Inferior parietal cortex (tissue), 1 donor: Measurements from ENCODE around the gene TLCD3A.
A peak's percentile ranks its signal among the peaks of the same experiment; 100 is the strongest.
"Not testable (repeated sequence)": the region's sequence is repeated elsewhere in the genome, so short reads cannot be mapped to it uniquely, and the experiment has no call there.

Source experiments
- DNase-seq: peaks from one replicate; pipeline ENCODE4 v3.0.0-alpha.2; 2016; ENCODE audit errors: extremely low spot score

The TLCD3A gene

DNA sequence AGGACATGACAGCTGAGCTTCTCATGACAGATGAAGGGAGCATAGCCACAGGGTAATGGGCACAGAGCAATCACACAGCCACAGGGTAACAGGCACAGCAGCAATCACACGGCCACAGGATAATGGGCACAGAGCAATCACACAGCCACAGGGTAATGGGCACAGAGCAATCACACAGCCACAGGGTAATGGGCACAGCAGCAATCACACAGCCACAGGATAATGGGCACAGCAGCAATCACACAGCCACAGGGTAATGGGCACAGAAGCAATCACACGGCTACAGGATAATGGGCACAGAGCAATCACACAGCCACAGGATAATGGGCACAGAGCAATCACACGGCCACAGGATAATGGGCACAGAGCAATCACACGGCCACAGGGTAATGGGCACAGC lies 16.2 kb downstream of the TLCD3A start:
- DNase-seq, result not testable (repeated sequence)

DNA sequence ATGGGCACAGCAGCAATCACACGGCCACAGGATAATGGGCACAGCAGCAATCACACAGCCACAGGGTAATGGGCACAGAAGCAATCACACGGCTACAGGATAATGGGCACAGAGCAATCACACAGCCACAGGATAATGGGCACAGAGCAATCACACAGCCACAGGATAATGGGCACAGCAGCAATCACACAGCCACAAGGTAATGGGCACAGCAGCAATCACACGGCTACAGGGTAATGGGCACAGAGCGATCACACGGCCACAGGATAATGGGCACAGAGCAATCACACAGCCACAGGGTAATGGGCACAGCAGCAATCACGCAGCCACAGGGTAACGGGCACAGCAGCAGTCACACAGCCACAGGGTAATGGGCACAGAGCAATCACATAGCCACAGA lies 17.0 kb downstream of the TLCD3A start:
- not testable (repeated sequence) for DNase-seq

DNA sequence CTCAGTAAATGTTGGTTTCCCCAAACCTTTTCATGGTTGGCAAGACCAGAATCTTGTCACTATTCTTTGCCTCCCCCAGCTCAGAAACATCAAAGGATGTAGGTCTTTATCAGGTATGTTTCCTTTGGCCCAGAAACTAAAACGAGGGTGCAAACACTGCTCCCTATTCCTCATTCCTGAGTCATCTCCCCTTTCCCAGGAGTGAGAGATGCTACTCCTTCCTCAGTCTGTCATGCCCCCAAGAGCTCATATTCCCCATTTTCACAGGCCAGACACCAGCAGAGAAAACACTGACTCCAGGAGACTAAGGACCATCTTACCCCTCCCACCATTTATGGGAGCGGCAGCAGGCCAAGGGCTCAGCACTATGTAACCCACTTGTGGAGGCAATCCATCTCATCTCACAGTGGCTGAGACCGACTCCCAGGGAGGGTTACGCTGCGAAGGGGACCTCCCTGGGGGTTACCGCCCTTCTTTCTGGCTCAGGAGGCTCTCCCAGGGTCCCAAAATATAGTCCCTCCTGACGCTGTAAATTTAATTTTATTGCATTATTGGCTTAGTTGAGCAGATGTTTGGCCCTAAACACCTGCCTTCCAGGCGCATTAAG lies 18.1 kb downstream of the TLCD3A start:
- DNase-seq, result no peak

DNA sequence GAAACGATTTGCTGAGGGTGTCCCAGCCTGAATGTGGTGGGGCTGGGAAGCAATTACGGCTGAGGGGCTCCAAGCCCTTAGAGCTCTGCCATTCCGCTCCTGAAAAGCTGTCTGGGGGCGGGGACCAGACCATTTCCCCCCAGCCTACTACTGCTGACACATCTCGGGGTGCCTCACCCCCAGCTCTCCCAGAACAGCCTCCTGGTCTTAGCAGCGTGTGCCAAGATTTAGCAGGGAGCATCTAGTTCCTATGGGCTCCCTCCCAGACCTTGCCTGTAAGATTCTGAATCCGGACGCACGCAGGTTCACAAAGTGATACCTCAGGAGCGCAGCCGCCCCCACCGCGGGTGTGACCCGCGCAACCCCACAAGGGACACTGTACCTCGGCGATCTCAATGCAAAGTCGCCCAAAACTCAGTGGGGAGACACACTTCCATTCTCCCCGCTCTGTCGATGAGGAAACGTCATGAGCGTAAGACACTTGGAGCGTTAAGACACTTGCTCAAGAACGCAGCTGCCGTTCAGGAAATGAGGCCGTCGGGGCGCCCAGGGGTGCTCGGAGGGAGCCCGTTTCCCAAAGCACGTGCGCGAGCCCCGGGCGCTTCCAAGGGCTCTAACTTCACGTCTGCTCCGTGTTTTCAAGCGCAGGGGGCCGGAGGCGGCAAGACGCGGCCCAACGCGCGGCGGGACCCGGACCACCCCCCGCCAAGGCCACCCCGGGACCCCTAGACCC lies 19.0 kb downstream of the TLCD3A start:
- DNase-seq, result no peak

DNA sequence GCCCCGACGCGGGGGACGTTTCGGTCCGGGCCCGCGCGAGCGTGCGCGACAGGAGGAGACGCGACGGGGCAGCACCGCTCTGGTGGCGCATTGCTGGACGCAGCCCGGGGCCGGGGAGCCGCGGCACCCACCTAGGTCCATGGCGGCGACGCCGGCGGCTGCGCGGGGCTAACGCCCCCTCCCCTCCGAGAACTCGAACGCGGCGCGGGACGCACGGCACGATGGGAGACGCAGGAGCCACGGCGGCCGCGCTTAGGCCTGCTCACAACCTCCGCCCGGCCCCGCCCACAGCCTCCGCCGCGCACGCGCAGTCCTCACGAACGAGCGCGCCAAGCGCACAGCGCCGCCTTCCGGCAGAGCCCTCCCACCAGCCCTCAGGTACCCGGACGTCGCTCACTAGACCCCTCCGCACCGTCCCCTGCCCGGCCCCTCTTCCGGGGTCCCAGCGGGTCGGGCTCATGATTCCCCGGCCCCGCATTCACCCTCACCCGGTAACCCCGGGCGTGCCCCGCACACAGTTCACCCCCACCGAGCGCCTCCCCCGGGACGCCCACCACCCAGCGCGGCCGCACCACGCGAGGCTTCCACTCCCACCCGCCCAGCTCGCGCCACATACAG lies 19.7 kb downstream of the TLCD3A start, which contains the start of gene GEMIN4:
GEMIN4 (minus strand) TSS at position 263 of the 618 bp plus-strand sequence; CDS start at position 141, 122 bp downstream.
- DNase-seq, result peak; percentile 87

DNA sequence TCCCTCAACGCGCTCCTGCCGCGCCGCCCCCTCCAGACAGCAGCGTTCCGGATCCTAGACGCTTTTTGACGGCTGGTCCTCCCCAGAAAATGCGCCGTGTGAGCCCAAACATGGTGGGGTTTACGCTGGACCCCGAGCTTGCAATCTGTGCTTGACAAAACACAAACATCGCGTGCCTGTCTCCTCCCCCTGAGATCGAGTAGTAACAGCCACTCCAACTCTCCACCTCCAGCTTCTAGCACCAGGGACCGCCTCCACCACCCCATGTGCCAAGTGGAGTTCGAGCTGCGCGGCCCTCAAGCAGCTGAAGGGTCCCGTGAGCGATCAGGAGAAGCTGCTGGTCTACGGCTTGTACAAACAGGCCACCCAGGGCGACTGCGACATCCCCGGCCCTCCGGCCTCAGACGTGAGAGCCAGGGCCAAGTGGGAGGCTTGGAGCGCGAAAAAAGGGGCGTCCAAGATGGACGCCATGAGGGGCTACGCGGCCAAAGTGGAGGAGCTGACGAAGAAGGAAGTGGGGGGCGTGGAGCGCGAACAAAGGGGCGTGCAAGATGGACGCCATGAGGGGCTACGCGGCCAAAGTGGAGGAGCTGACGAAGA lies 20.3 kb downstream of the TLCD3A start:
- no peak for DNase-seq

DNA sequence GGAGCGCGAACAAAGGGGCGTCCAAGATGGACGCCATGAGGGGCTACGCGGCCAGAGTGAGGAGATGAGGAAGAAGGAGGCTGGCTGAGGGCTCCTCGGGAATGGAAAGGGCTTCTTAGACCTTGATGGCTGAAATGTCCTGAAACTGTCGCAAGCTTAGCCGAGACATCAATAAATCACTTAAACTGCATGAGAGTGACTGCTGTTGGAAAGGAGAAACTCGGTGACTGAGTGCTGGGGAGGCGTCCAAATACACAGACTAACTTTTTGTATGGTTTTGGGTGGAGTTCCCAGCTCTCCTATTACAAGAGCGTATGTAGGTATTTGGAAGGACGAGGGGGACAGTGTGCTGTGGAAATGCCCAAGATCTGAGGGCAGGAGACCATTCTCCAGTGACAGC lies 21.0 kb downstream of the TLCD3A start:
- no peak for DNase-seq

DNA sequence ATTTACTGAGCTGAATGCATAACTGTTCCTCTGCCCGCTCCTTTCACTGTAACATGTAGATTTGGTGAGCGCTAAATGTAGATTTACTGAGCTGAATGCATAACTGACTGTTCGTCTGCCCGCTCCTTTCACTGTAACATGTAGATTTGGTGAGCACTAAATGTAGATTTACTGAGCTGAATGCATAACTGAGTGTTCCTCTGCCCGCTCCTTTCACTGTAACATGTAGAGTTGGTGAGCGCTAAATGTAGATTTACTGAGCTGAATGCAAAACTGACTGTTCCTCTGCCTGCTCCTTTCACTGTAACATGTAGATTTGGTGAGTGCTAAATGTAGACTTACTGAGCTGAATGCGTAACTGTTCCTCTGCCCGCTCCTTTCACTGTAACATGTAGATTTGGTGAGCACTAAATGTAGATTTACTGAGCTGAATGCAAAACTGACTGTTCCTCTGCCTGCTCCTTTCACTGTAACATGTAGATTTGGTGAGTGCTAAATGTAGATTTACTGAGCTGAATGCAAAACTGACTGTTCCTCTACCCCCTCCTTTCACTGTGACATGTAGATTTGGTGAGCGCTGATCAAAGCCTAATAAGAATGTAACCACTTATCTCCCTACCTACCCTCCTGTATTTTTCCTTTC lies 23.0 kb downstream of the TLCD3A start:
- DNase-seq, result not testable (repeated sequence)

DNA sequence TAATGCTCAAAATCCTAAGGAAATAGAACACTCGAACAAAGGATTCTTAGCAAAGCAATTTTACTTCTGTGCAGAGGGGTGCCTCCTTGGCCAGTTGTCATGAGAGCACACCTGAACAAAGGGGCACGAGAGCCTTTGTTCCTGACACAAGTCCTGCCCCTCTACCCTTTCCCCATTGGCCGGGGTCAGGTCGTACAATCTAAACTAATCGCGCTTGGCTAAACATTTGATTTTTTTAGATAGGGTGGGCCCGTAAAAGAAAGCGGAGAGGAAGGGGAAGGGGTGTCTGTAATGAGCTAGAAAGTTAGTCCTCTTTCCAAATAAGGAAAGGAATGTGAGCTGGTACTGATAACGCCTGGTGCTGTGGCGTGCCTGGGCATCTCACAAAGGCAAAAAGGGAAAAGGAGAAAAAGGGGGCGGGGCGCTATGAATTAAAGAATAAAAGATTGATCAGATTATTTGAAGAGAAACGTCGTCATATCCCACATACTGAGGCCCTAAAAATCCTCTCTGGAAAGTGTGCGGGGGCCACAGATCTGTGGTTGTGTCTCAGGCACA lies 23.7 kb downstream of the TLCD3A start:
- not testable (repeated sequence) for DNase-seq

DNA sequence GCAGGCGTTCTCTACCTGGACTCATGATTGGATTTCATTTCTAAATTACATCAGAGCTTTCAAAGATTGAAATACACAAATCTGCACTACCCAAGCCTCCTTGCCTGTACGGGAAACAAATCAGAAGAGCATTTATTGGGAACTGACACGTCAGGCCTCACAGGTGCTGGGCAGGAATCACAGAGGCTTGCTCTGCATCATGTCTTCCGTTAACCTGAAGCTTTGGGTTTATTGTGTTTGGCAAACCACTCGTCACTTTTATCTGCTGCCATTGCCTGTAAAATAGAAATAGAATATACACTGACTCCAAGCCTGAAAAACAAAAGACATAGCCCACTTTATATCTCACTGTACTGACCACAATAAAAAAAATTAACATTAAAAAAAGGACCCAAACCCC lies 27.6 kb downstream of the TLCD3A start:
- DNase-seq, result no peak

DNA sequence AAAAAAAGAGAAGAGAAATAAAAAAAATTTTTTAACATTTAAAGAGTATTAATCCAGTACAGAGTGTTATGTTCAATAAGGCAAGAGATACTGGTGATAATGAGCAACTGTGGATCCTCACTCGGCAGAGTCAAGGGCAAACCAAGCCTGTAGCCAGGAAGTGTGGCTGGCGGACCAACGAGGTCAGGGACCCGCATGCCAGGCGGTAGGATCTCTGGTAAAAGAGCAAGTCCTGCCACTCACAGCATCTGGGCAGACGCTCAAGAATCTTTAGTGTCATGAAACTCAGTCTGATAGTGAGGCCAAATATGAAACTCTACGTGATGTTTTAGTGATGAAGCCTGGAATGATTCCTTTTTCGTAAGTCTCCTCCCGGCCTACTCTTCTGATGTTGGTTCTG lies 28.0 kb downstream of the TLCD3A start:
- DNase-seq, result no peak

DNA sequence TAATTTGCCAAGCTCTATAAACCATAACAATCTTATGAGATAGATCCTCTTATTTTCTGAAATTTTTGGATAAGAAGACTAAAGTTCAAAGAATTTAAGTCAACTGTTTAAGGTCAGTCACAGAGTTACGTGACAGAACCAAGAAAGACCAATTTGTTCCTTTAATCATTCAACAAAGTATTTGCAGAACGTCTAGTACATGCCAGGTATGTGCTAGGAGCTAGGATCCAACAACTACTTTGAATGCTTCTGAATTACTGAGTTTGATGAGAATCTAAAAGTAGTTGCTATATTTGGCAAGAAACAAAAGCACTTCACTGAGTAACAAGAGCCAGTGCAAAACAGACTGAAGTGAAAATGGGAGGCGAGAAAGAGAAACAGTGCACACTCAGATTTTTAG lies 34.7 kb downstream of the TLCD3A start:
- no peak for DNase-seq

DNA sequence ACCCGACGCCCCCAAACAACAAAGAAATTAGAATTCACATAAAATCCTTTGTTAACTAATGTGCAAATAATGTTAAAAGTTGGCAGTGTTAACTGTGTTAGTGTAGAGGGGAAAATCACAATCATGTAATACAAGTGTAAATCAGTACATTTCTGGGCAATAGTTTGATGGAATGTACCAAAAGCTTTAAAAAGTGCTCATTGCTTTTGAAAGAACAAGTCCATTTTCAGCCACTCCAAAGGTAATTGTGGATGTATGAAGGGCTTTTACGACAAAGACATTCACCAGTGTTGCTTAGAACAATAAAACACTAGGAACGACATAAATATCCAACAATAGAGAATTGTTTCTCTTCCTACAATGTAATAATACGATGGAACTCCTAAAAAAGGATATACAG lies 40.6 kb downstream of the TLCD3A start:
- no peak for DNase-seq

DNA sequence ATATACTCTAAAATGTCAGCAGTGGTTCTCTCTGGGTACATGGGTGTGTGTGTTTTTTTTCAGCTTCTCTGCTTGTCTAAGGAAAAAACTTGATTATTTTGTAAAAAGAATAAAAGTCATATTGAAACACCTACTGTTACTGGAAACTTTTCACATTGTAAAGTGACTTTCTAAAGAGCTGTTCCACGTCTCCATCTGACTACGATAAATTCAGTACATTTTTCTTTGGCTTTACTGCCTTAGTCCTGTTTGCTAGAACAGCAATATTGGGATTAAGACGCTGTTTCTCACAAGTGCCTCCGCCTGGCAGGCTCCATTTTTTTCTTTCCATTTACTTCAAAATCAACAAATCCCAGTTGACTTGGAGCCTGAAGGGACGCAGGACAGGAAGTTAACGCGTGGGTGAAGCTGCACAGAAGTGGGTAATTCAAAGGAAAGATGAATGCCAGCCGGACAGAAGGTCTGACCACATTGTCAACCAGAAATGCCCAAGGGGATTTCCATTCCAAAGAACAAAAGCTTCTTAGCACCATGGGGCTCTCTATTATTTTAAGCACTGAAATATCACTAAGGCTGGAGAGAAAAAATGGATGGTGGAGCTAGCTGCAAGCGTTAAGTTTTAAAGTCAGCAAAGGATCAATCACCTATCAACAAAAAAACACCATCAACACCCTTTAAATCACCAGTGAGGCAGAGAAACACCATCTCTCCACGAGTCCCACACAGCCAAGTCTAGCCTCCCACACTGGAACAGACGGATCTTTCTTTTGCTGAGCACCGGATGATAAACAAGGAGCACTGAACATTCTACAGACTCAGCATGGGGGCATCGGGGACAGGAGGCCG lies 41.3 kb downstream of the TLCD3A start:
- no peak for DNase-seq

DNA sequence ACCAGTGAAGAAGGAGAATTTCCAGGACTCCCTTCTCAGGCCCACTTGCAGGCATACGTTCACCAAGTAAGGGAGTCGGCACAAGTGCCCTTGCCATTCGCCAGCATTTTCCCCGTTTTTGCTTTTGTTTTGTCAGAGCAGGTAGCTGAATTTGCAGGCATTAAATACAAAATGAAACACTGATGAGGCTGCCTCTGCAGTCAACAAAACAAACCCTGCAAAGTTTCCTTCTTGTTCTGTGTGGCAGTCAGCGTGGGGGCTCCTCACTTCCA lies 41.9 kb downstream of the TLCD3A start:
- DNase-seq, result no peak

DNA sequence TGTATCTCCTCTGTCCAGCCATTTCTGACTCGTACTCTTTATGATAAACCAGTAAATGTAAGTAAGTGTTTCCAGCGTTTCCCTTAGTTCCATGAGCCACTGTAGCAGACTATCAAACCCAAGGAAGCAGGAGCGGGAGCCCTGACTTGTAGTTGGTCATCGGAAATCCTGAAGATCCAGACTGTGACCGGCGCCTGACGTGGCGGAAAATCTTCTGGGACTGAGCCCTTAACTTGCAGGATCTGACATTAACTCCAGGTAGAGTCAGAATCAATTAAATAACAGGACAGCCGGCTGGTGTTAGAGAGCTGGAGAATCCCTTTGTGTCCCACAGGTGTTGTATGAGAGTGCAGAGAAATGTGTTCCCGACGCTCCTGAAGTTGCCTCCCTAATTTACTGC lies 45.7 kb downstream of the TLCD3A start:
- DNase-seq, result no peak

DNA sequence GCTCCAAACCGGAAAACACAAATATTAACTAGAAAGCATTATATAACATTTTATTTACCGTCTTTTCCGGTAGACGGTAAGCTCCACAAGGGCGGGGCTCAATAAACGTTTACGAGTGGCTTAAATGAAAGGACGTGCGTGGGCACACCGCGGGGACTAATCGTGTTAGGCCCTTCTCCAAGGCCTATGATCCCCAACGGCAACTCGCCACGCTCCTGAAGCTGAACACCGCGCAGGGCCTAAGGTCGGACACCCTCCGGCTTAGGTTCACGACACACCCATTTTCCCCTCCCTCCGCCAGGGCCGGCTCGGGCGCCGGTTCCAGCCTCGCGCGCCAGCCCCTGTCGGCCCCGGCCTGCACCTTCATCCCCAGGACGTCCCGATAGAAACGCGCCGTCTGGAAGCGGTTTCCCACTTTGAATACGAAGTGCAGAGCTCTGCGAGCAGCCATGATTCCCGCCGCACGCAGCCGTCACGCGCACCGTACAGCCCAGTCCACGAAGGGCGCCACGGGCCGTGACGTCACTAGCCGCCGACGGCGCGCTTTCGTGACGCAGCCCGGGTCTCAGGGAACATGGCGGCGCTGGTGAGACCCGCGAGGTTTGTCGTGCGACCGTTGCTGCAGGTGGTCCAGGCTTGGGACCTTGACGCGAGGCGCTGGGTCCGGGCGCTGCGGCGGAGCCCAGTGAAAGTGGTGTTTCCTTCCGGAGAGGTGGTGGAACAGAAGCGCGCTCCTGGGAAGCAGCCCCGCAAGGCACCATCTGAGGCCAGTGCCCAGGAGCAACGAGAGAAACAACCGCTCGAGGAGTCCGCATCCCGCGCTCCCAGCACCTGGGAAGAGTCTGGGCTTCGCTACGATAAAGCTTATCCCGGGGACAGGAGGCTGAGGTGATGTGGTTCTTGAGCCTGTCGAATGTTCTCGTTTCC lies 49.7 kb downstream of the TLCD3A start, which contains the start of the genes GLOD4 and MRM3:
GLOD4 (minus strand) TSS at position 476 of the 927 bp plus-strand sequence; CDS start at position 451, 25 bp downstream.
MRM3 (plus strand) TSS at position 549 of the 927 bp plus-strand sequence; CDS start at position 575, 26 bp downstream.
- peak; percentile 93 for DNase-seq

DNA sequence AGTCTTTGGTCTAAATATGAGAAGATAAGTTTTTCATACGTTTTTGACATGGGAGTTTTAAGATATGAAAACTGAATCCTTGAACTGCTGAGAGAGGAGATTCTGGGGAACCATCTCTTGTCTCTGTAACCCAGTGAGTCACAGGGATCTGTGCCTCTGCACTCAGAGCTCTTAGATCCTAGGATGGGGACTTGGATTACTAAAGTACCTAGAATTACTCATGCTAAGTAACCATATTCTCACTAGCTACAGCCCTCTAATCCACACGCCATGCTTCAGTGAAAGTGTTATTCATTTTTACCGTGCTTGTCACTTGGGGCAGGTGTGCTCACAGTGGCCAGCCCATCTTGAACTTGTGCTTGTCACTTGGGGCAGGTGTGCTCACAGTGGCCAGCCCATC lies 51.7 kb downstream of the TLCD3A start:
- DNase-seq, result no peak

DNA sequence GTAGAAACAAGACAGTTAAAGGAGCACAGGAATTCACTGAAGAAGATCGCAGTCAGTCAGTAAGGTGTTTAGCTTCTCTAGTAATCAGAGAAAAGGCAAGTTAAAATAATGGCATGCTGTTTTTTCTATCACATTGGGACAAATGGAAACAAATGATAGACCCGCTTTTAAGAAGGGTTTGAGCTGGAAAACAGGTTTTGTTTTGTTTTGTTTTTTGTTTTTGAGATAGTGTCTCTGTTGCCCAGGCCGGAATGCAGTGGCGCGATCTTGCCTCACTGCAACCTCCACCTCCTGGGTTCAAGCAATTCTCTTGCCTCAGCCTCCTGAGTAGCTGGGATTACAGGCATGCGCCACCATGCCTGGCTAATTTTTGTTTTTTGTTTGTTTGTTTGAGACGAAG lies 53.5 kb downstream of the TLCD3A start:
- DNase-seq, result not testable (repeated sequence)
